Measurements from ENCODE around the gene MTA3.

The MTA3 gene

GRCh38 chr2:42742740-42743658 is 174.6 kb downstream of the MTA3 start:
- no peak for DNase-seq

- DNase-seq: no peak
These were observed 175.2 kb downstream of the MTA3 start for GRCh38 chr2:42743659-42743990.

- no peak for DNase-seq
These were observed 176.2 kb downstream of the MTA3 start for GRCh38 chr2:42744545-42745082.

GRCh38 chr2:42747422-42747821 is 179.0 kb downstream of the MTA3 start:
- no peak for DNase-seq

GRCh38 chr2:42748840-42749239 is 180.4 kb downstream of the MTA3 start:
- no peak for DNase-seq

GRCh38 chr2:42752314-42752713 is 183.9 kb downstream of the MTA3 start:
- no peak for DNase-seq

- no peak for DNase-seq
These were observed 184.7 kb downstream of the MTA3 start for GRCh38 chr2:42752816-42753813.

GRCh38 chr2:42754021-42754775 is 185.8 kb downstream of the MTA3 start:
- no peak for DNase-seq

- no peak for DNase-seq
These were observed 186.3 kb downstream of the MTA3 start for GRCh38 chr2:42754776-42755140.

GRCh38 chr2:42755191-42755880 is 186.9 kb downstream of the MTA3 start:
- DNase-seq: no peak

- no peak for DNase-seq
These were observed 187.8 kb downstream of the MTA3 start for GRCh38 chr2:42756150-42756775.

GRCh38 chr2:42756966-42757513 is 188.6 kb downstream of the MTA3 start:
- DNase-seq: no peak

- no peak for DNase-seq
These were observed 189.7 kb downstream of the MTA3 start for GRCh38 chr2:42757981-42758740.

GRCh38 chr2:42758751-42759150 is 190.3 kb downstream of the MTA3 start:
- no peak for DNase-seq

GRCh38 chr2:42761554-42761953 is 193.1 kb downstream of the MTA3 start:
- DNase-seq: no peak

GRCh38 chr2:42762155-42762554 is 193.7 kb downstream of the MTA3 start:
- no peak for DNase-seq

- DNase-seq: no peak
These were observed 194.7 kb downstream of the MTA3 start for GRCh38 chr2:42762823-42763804.

GRCh38 chr2:42764096-42764495 is 195.7 kb downstream of the MTA3 start, which contains the start of gene OXER1:
OXER1 (minus strand) TSS chr2:42764135; CDS start chr2:42764062, 73 bp downstream.
- DNase-seq: no peak

- DNase-seq: no peak
These were observed 196.5 kb downstream of the MTA3 start for GRCh38 chr2:42764901-42765300.

Data from stimulated activated CD4-positive, alpha-beta T cell treated with anti-CD3 and anti-CD28 coated beads, Interleukin-2, amount 100 ng/mL, for 48 hours (primary cell).